T-helper 1 cell treated with Interleukin-12 subunit alpha and Interleukin-12 subunit beta and Interleukin-4 antibody, amounts not matched to agents 30 ng/mL and 1 ng/mL, for 36 hours (primary cell): Measurements from ENCODE around the gene RXFP4. TPM values are rescaled to one million over a fixed set of nuclear protein-coding genes. Genes with fewer than 3 reads are reported as not detected.

ENCODE experiments used
- intact Hi-C: fragments of 100-400 bp; cut with micrococcal nuclease; formaldehyde crosslinking; loops from one replicate; pipeline ENCODE4 v1.15.1; 2024
- total RNA-seq: library from RNA; stranded (reverse); gene quantifications from 2 replicates; pipeline ENCODE4 v1.2.3, GENCODE V29; 2022

RXFP4 gene
- total RNA-seq, 1 donor from 2014 or later = not detected

GRCh38 chr1:155952505-155952890 is 11.1 kb downstream of the RXFP4 start:
- intact Hi-C loops = no loop called here

DNA sequence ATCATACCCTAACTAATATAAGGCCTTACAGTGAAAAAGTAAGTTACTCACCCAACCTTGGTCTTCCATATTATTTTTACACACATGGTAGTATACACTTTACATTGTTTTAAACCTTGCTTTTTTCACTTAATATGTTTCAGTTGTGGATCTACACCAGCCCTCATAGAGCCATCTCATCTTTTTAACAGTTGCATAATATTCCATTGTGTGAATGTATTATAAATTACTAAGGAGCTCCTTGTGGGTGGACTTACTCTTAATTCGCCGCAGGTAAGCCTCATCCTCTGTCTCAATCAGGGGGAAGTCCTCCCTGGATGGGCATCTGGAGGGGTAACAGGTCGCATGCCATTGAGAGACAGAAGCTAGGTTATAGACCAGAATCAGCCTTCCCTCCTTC is 13.2 kb downstream of the RXFP4 start:
- intact Hi-C loops = no loop called here

GRCh38 chr1:155957411-155957915 is 16.0 kb downstream of the RXFP4 start:
- intact Hi-C loops = no loop called here

GRCh38 chr1:155960081-155960745 is 18.8 kb downstream of the RXFP4 start:
- intact Hi-C loops = no loop called here

DNA sequence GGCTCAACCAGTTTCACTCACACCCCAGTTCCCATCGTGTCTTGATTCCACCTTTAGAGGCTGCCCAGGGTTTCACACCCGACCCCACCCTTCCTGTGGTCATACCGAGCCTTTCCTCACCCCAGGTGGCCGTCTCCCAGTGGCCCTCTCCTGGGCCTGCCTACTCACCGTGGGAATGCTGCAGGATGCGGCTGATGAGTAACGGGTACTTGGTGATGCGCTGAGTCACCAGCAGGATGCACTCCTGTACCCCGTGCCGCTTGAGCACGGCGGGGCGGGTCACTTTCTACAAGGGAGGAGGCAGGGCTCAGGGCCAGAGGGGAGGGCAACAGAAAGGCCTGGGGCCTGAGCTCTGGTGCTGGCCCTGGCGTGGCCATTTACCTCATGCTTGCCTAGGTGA is 20.5 kb downstream of the RXFP4 start:
- intact Hi-C loops = no loop called here

- intact Hi-C loops = no loop called here
These were observed 21.3 kb downstream of the RXFP4 start for GRCh38 chr1:155962599-155963211.

GRCh38 chr1:155964193-155964592 is 22.8 kb downstream of the RXFP4 start:
- intact Hi-C loops = no loop called here

DNA sequence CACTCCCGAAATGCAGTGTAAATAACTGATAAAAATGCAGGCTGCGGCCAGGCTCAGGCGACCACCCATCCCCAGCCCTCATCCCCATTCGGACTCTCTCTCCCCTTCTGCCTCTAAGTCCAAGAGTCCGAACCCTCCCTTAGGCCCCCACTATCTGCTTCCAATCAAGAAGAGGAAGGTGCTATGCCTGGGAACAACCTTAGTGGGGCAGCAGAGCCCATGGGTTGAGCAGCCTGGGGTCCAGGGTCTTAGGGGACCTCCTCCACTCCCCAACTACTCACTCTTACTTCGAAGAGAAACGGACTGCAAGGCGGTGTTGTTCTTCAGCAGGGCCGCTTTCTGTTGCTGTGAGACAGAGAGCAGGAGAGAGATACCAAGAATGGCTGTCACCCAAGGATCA is 24.7 kb downstream of the RXFP4 start:
- intact Hi-C loops = loop anchor here (2.0 kb wide), 1 partner anchor 19 kb away; no protein-coding TSS in a partner anchor

GRCh38 chr1:155966750-155967149 is 25.3 kb downstream of the RXFP4 start:
- intact Hi-C loops = loop anchor here (1.0 to 2.0 kb wide), 2 partner anchors 9 to 20 kb away; no protein-coding TSS in a partner anchor

DNA sequence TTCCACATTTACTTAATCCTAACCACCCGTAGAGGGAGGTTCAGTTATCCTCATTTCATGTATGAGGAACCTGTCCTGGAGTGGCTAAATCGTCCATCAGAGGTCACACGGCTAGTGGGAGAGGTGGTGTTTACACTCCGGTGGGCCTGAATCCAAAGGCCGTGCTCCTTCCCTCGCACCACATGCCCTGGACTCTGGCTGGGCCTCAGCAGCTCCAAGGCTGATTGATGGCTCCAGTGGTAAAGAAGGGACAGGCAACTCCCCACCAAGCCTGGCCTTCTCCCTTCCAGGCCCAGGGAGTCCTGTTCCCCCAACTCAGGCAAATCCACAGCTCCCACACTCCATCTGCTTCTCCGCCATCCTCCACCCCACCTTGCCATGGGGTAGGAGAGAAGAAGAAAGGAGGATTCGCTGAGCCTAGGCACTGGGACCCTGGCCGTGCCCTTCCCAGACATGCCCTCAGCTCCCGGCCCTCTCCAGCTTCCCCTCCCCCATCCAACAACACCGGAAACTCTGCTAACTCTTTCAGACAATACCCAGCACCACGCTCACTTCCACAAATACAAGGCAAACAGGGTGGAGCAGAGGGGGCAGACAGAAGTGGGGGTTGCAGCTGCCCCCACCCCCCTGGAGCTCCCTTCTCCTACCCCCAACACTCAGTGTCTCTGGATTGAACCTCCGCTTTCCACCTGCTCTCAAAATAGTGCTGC is 26.1 kb downstream of the RXFP4 start:
- intact Hi-C loops = loop anchor here (1.0 to 2.0 kb wide), 2 partner anchors 8 to 21 kb away; no protein-coding TSS in a partner anchor

DNA sequence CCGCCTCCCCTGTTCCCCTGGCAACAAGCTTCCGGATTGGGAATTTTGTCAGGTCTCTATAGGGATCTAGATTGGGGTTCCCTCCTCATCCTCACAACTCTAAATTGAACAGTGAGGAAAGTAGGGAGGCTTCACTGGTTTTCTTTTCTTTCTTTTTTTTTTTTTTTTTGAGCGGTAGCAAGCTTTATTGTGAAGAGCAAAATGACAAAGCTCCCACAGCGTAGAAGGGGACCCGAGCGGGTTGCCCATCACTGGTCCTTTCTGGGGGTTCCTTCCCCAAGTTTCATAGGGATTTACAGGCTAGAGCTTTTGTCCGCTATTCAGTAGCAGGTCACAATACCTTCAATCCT is 26.6 kb downstream of the RXFP4 start:
- intact Hi-C loops = no loop called here

GRCh38 chr1:155968670-155969069 is 27.2 kb downstream of the RXFP4 start:
- intact Hi-C loops = no loop called here

GRCh38 chr1:155969377-155969791 is 27.9 kb downstream of the RXFP4 start:
- intact Hi-C loops = no loop called here

DNA sequence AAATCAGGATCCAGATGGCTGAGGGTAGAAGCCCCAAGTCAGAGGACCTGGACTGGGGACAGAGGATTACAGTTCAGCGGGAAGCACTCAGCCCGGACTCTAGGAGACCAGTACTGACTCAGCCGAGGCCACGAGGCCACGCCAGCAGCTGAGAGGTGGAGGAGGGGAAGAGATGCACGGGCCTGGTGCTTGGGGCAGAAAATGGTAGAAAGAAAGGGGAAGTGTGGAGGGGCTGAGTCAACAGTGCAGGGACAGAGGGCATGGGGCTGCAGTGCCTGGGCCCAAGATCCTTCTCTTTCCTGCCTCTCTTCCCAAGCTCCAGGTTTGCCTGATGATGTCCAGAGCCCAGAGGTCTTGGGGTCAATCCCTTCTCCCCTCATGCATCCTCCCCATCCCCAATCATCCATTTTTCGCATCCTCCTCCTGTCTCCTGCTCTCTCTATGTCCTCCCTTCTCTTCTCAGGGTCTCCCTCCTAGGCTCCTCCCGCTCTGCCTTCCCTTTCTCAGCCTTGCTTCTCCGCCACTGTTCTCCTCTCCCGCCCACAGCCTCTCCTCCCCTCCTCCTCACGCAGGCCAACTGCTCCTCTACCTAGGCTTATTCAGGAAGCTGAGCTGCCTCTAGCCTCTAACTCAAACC is 29.2 kb downstream of the RXFP4 start:
- intact Hi-C loops = loop anchor here (1.0 kb wide), 1 partner anchor 9 kb away; no protein-coding TSS in a partner anchor

DNA sequence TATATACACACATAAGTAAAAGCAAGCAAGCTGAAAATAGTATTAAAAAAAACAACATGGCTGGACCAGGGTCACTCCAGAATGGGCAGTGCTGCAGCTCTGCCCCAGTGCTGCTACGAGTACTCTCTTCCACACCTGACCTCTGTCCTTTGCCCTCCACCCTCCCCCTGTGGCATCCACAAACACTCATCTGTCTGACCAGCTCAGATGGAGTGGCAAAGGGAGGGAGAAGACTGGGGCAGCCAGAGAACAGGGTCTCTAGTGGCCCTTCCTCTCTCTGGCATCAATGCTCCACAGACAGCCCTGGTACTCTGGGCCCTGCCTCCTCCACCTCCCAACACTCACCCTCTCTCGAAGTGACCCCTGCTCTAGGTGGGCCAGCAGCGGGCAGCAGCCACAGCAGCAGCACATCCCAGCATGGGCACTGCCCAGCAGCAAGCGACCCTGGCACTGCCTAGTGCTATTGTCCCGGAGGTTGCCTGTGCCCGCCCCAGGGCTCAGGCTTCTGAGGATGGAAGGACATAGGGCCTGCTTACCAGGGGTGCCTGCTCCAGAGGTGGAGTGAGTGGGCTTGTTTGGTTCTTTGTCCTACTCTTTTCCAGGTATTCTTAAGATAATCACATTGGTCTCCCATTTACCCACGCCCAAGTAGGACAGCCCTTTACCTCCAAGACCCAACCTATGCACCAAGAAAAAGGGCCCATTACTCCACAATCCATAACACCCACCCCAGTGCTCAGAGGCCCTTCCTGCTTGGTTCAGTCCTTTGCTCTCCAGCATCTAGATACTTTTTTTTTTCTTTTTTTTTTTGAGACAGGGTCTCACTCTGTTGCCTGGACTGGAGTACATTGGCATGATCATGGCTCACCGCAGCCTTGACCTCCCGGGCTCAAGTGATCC is 30.7 kb downstream of the RXFP4 start:
- intact Hi-C loops = loop anchor here (1.0 kb wide), 1 partner anchor 7 kb away; no protein-coding TSS in a partner anchor

- intact Hi-C loops = loop anchor here (2.0 kb wide), 1 partner anchor 15 kb away; no protein-coding TSS in a partner anchor
These were observed 32.3 kb downstream of the RXFP4 start for GRCh38 chr1:155973723-155974122.

- intact Hi-C loops = loop anchor here (1.0 to 2.0 kb wide), 2 partner anchors 7 to 14 kb away; no protein-coding TSS in a partner anchor
These were observed 33.0 kb downstream of the RXFP4 start for GRCh38 chr1:155974208-155975115.

- intact Hi-C loops = loop anchor here (1.0 to 2.0 kb wide), 3 partner anchors 8 to 45 kb away; partner anchors contain the start of gene SSR2
These were observed 34.1 kb downstream of the RXFP4 start for GRCh38 chr1:155975375-155976061.
